NCI-H2107 treated with DMSO at 0.1 percent for 48 hours (cell line): ENCODE measurements around the gene ARNT2.

Experiments used
- DNase-seq: peaks from one replicate; lab custom pipeline; 2025; ENCODE audit not compliant: unreplicated experiment; lab: John Stamatoyannopoulos, UW

The ARNT2 gene

GRCh38 chr15:80405970-80406369 lies 1.8 kb downstream of the ARNT2 start:
- no peak for DNase-seq

GRCh38 chr15:80411788-80412288 lies 7.7 kb downstream of the ARNT2 start:
- DNase-seq = no peak

GRCh38 chr15:80414546-80415357 lies 10.6 kb downstream of the ARNT2 start:
- DNase-seq = no peak

- no peak for DNase-seq
These were observed 11.1 kb downstream of the ARNT2 start for GRCh38 chr15:80415358-80415670.

GRCh38 chr15:80416702-80417101 lies 12.5 kb downstream of the ARNT2 start:
- DNase-seq = no peak

- no peak for DNase-seq
These were observed 14.8 kb downstream of the ARNT2 start for GRCh38 chr15:80418892-80419537.

GRCh38 chr15:80419546-80419945 lies 15.4 kb downstream of the ARNT2 start:
- DNase-seq = no peak

- DNase-seq = no peak
These were observed 16.5 kb downstream of the ARNT2 start for GRCh38 chr15:80420658-80421057.

GRCh38 chr15:80423215-80423614 lies 19.0 kb downstream of the ARNT2 start:
- DNase-seq = no peak

GRCh38 chr15:80424381-80424780 lies 20.2 kb downstream of the ARNT2 start:
- DNase-seq = no peak

GRCh38 chr15:80426316-80426715 lies 22.1 kb downstream of the ARNT2 start:
- no peak for DNase-seq

- DNase-seq = no peak
These were observed 25.8 kb downstream of the ARNT2 start for GRCh38 chr15:80429964-80430363.

- DNase-seq = no peak
These were observed 27.6 kb downstream of the ARNT2 start for GRCh38 chr15:80431635-80432344.

- DNase-seq = no peak
These were observed 28.1 kb downstream of the ARNT2 start for GRCh38 chr15:80432345-80432702.

- DNase-seq = no peak
These were observed 29.7 kb downstream of the ARNT2 start for GRCh38 chr15:80433836-80434235.

- DNase-seq = no peak
These were observed 30.9 kb downstream of the ARNT2 start for GRCh38 chr15:80434926-80435720.

- DNase-seq = no peak
These were observed 32.5 kb downstream of the ARNT2 start for GRCh38 chr15:80436511-80437307.

- DNase-seq = no peak
These were observed 33.2 kb downstream of the ARNT2 start for GRCh38 chr15:80437334-80437891.

GRCh38 chr15:80439140-80439539 lies 35.0 kb downstream of the ARNT2 start:
- DNase-seq = no peak

- no peak for DNase-seq
These were observed 35.8 kb downstream of the ARNT2 start for GRCh38 chr15:80440024-80440423.
